Left hindlimb (tissue), 1 donor: ENCODE results near the gene ERC2.

ENCODE experiments used
- DNase-seq: peaks from one replicate; pipeline ENCODE4 v3.0.0-alpha.2; 2018

Gene ERC2

GRCh38 chr3:55480911-55481743 is 987.1 kb downstream of the ERC2 start:
- peak; percentile 60 for DNase-seq

GRCh38 chr3:55477306-55478303 is 990.7 kb downstream of the ERC2 start:
- DNase-seq: no peak

- DNase-seq: no peak
Observed at GRCh38 chr3:55476515-55476914, 991.8 kb downstream of the ERC2 start.

- DNase-seq: no peak
Observed at GRCh38 chr3:55474213-55474632, 994.0 kb downstream of the ERC2 start.

GRCh38 chr3:55473788-55474187 is 994.5 kb downstream of the ERC2 start:
- DNase-seq: no peak

GRCh38 chr3:55471522-55472280 is 996.6 kb downstream of the ERC2 start:
- no peak for DNase-seq

GRCh38 chr3:55471084-55471483 is 997.2 kb downstream of the ERC2 start:
- DNase-seq: no peak

GRCh38 chr3:55469957-55470526 is 998.2 kb downstream of the ERC2 start:
- no peak for DNase-seq

GRCh38 chr3:55468251-55468650 is 1000.0 kb downstream of the ERC2 start:
- no peak for DNase-seq

- DNase-seq: no peak
Observed at GRCh38 chr3:55467099-55467498, 1001.2 kb downstream of the ERC2 start.

- DNase-seq: no peak
Observed at GRCh38 chr3:55466526-55466925, 1001.7 kb downstream of the ERC2 start.

GRCh38 chr3:55461896-55462295 is 1006.4 kb downstream of the ERC2 start:
- no peak for DNase-seq

- DNase-seq: no peak
Observed at GRCh38 chr3:55459838-55460237, 1008.4 kb downstream of the ERC2 start.
